NB4 (cell line): ENCODE data around the gene CYP17A1.
A peak's percentile ranks its signal among the peaks of the same experiment; 100 is the strongest.
"Not testable (repeated sequence)": the region's sequence is repeated elsewhere in the genome, so short reads cannot be mapped to it uniquely, and the experiment has no call there.

Experiments used
- DNase-seq: peaks from one replicate; pipeline ENCODE4 v3.0.0; 2010; ENCODE audit warnings: low read depth
- H3K4me3 ChIP-seq: one replicate; pipeline ENCODE4 v1.5.1; 2011; ENCODE audit warnings: mild to moderate bottlenecking, low read depth, low read length, moderate library complexity
- CTCF ChIP-seq: IDR thresholded peaks from one replicate; pipeline ENCODE4 v1.5.1; 2012; ENCODE audit warnings: low read depth, low read length
- MAX ChIP-seq: IDR thresholded peaks from 2 replicates; pipeline ENCODE4 v1.6.1; 2011; ENCODE audit warnings: low read depth, low read length
- MYC ChIP-seq: IDR thresholded peaks from 2 replicates; pipeline ENCODE4 v1.6.1; 2011; ENCODE audit warnings: low read depth, low read length
- POLR2A ChIP-seq: IDR thresholded peaks from 2 replicates; pipeline ENCODE4 v1.6.1; 2011; ENCODE audit warnings: mild to moderate bottlenecking; ENCODE audit not compliant: insufficient read length; ENCODE audit errors: extremely low read depth

Gene CYP17A1

GRCh38 chr10:102841827-102842345, 4.7 kb upstream of the CYP17A1 start:
- no peak for DNase-seq
- TF ChIP-seq MYC = no peak
- no peak for TF ChIP-seq MAX
- no peak for TF ChIP-seq POLR2A
- TF ChIP-seq CTCF = no peak
- H3K4me3 ChIP-seq = no peak overlapping the region

- DNase-seq = peak; percentile 32
- not testable (repeated sequence) for H3K4me3 ChIP-seq
Measured at GRCh38 chr10:102838276-102838927, 1.2 kb upstream of the CYP17A1 start.

- no peak overlapping the region for H3K4me3 ChIP-seq
- TF ChIP-seq MAX (peak; percentile 33; the same call in 1 of the 2 replicates), POLR2A (no peak), CTCF (peak; percentile 86), MYC (peak; percentile 23; the same call in 1 of the 2 replicates)
- peak; percentile 84 for DNase-seq
Measured at GRCh38 chr10:102835007-102835482, 2.2 kb downstream of the CYP17A1 start.

GRCh38 chr10:102834143-102834542, 3.1 kb downstream of the CYP17A1 start:
- no peak for DNase-seq
- no peak for TF ChIP-seq MYC
- no peak for TF ChIP-seq MAX
- no peak for TF ChIP-seq CTCF
- TF ChIP-seq POLR2A = no peak
- no peak overlapping the region for H3K4me3 ChIP-seq

- TF ChIP-seq MAX = no peak
- no peak for TF ChIP-seq MYC
- TF ChIP-seq CTCF = no peak
- TF ChIP-seq POLR2A = no peak
- DNase-seq = no peak
- no peak overlapping the region for H3K4me3 ChIP-seq
Measured at GRCh38 chr10:102832987-102833386, 4.2 kb downstream of the CYP17A1 start.

GRCh38 chr10:102832248-102832647, 5.0 kb downstream of the CYP17A1 start:
- DNase-seq = no peak
- H3K4me3 ChIP-seq = no peak overlapping the region
- TF ChIP-seq POLR2A (no peak), MYC (no peak), CTCF (no peak), MAX (no peak)
